NCI-H2081 (cell line): Measurements from ENCODE around the gene ADGRG7.

Experiments used
- DNase-seq, 2 experiments: peaks; one replicate each; lab custom pipeline; 2025; lab: John Stamatoyannopoulos, UW

The ADGRG7 gene

DNA sequence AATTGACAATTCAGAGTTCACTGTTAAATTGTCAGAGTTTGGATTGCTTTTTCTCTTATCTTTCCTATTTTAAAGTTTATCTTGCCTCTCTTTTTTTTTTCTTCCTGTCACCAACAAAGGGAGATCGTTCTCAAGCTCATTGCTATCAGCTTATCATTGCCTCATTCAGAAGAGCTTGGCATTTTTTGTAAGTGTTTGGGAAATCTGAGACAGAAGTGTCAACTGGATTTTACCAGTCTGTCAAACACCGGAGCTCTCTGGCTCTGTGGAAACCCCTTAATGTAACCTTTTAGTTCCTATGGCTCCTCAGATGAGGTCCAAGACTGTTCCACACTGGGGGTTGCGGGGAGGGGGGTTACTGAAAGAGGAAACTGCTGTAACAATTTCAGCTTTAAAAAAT lies 89.3 kb downstream of the ADGRG7 start:
- no peak for DNase-seq

DNA sequence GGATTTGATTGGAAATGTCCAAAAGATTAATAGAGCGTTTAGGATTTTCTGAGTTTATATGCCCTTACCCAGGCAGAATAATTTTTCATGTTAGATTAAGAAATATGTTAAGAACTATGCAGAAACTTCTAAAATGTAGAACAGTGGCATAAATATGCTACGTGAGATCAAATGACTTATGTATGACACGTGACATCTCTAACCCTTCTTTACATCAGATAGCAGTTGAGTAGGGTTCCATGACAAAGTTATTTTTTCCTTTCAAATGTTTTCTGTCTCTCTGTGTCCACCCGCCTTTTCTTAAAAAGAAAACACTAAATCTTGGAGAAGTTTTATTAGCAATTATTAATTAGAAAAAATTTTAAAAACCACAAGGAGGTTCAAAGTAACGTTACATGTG lies 91.3 kb downstream of the ADGRG7 start:
- DNase-seq = no peak

- DNase-seq = no peak
Measured at GRCh38 chr3:100702082-100702979, 92.9 kb downstream of the ADGRG7 start.

GRCh38 chr3:100702980-100703345 lies 93.6 kb downstream of the ADGRG7 start:
- no peak for DNase-seq

DNA sequence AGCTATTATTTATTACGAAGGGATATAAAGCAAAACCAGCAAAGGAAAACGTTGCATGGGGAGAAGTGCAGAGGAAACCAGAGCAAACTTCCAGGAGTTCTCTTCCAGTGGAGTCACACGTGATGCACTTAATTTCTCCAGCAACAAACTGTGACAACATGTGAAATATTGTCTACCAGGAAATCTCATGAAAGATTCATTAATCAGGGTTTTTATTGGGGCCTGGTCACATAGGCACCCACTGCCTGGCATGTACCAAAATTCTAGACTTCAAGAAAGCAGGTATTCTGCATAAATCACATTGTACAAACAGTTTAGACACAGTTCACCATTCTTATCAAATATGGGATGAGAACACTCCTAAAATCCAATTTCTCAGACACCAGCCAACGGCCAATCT lies 94.5 kb downstream of the ADGRG7 start:
- no peak for DNase-seq

GRCh38 chr3:100706365-100706764 lies 97.0 kb downstream of the ADGRG7 start:
- DNase-seq = no peak

DNA sequence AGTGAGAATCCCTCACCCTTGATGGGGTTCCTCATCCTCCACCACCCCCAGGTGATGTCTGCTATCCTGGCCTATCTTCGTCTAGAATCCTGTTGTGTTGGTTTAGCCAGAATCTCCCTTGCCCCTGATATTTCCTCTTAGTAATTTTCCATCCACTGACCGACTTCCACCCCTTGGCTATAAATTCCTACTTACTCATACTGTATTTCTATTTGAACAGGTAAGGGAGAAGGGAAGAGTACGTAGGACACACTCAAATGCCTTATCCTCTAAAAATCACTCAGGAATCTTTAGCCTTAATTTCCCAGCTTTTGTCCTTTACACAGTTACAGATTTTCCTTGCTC lies 99.2 kb downstream of the ADGRG7 start:
- no peak for DNase-seq

DNA sequence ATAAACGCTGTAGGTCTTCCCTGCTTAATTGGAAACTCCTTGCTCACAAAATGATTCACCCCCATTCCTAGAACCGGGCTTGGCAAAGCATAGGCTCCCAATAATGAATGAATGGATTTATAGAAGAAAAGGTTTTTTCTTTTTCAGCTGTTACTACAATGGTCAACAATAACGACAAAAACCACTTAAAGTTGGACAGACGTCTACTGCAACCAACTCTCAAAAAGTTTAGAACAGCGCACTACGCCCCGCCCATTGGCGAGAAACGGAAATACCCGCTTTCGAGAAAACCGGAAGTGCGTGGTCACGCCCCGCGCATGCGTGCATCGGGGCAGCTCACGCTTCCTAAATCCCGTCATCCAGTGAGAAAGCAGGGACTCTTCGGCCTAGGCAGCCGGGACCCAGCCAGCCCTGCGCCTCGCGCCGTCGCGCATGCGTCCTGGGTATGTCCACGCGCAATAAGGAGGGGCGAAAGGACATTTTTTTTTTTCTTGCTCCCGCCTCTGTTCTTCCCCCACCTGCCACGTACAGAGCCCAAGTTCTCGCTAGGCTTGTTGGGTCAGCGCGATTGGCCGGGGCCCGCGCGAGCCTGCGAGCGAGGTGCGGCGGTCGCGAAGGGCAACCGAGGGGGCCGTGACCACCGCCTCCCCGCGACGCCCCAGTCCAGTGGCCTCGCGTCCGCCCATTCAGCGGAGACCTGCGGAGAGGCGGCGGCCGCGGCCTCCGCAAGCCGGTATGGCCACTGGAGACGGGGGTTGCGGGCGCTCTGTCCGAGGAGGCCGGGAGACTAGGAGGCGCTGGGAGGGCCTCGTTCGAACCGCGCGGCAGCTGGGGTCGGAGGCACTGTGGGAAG lies 99.8 kb downstream of the ADGRG7 start, which contains the start of gene TFG:
TFG (plus strand) TSS at position 506 of the 853 bp plus-strand sequence. CDS start 4,192 bp downstream, outside the sequence.
- peak; percentile 98 to 99 for DNase-seq

- peak; percentile 30 to 48 for DNase-seq
Measured at GRCh38 chr3:100709842-100710260, 100.5 kb downstream of the ADGRG7 start.

DNA sequence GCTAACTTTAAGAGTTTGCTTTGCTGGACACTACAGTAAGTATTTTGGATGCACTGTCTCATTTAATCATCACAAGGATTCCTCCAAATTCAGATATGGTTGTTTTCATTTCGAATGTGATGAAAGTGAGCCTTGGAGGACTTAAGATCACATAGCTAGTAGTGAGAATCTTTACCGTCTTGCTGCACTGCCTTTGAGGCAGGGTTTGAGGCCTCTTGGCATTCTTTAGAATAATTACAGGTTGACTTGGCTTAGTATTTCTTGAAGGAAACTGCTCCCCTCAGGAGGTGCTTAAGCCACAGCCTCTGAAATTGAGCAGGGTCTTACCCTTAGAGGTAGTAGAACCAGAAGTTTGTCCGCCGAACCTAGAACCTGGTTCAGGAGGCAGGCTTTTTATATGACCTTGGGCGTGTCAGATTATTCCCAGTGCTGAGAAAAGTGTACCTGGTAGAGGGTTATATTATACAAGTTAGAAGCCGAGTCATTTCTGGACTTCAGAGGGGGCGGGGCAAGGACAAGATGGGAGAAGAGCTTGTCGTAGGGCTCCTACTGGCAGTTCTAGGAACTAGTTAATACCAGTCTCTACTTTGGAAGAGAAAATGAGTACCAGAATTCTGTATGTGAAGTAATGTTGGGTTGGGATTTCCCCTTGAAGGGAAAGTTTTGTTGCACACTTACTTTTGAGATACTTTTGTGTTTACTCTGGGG lies 101.0 kb downstream of the ADGRG7 start:
- DNase-seq = peak in 1 of 2 experiments; percentile 9

DNA sequence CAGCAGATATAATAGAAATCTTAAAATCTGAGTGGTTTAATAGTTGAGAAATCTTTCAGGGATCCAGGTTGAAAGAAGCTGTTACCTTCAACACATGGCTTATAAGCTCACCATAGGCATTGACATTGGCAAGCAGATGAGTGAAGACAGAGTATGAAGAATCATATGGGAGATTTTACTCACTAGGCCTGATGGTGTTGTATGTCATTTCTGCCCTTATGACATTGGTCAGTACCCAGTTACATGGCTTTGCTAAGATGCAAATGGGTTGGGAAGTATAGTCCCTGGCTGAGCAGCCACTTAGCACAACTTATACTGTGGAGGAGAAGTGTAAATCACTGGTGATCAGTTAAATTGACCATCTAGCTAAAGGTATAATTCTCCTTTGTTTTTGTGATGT lies 105.8 kb downstream of the ADGRG7 start:
- no peak for DNase-seq

GRCh38 chr3:100717063-100717462 lies 107.7 kb downstream of the ADGRG7 start:
- no peak for DNase-seq

DNA sequence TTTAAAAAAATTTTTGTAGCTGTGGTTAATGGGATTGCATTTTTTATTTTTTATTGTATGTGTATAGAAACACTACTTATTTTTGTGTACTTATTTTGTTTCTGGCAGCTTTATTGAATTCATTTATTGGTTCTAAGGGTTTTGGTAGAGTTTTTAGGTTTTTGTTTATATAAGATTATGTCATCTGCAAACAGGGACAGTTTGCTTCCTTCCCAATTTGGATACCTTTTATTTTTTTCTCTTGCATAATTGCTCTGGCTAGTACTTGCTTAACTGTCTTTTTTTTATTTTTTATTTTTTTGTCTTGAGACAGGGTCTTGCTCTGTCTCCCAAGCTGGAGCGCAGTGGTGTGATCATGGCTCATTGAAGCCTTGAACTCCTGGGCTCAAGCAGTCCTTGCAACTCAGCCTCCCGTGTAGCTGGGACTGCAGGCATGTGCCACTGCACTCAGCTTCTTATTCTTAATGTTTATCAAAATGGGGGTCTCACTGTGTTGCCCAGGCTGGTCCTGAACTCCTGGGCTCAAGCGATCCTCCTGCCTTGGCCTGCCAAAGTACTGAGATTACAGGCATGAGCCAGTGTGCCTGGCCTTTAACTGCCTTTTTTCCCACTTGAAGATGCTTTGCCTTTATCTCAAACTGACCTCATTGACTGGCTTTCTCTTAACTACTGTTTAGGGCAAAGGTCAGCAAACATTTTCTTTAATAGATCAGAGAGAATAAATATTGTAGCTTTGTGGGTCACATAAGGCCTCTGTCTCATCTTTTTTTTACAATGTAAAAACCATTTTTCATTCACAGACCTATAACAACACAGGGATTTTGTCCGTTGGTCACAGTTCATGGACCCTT lies 108.5 kb downstream of the ADGRG7 start:
- no peak for DNase-seq

- no peak for DNase-seq
Measured at GRCh38 chr3:100719136-100719535, 109.7 kb downstream of the ADGRG7 start.

DNA sequence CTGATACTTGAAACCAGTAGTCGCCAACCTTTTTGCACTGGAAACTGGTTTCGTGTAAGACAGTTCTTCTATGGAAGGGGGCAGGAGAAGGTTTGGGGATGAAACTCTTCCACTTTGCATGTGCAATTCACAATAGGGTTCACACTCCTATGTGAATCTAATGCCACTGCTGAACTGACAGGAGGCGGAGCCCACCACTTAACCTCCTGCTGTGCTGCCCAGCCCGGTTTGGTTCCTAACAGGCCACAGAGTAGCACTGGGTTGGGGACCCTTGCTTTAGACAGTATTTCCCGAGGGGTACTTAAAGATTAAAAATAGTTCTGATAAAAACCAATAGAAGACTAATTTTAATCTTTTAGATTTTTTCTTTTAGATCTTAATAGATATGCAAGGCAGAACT lies 111.0 kb downstream of the ADGRG7 start:
- no peak for DNase-seq

DNA sequence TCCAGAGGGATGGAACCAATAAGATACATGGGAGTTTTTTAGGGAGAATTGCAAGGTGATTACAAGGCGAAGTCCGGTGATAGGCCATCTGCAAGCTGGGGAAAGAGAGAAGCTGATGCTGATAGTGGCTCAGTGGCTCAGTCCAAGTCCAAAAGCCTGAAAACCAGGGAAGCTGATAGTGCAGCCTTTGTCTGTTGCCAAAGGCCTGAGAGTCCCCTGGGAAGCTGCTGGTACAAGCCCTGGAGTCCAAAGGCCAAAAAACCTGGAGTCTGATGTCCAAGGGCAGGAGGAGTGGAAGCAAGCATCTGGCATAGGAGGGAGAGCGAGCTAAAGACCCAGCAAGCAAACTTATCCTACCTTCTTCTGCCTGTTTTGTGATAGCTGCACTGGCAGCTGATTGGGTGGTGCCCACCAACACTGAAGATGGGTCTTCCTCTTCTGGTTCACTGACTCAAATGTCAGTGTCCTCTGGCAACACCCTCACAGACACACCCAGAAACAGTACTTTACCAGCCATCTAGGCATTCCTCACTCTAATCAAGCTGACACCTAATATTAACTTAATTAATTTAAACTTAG lies 116.6 kb downstream of the ADGRG7 start:
- DNase-seq = no peak

DNA sequence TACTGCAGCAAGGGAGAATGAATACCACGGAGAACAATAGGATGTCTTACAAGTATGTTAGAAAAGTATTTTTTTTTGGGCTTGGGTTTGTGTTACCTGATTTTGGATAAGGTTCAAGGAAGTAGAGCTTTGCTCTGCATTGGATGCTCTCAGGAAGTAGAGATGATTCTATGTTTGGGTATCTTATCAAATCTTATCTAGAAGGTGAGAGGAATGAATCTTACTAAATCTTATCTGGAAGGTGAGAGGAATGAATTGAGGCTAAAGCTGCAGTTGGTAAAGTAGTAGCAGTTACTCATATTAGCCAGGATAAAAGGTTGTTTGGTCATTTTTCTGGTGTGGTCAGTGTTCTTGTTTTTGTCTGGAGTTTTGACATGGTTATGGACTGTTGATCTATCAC lies 117.3 kb downstream of the ADGRG7 start:
- no peak for DNase-seq

DNA sequence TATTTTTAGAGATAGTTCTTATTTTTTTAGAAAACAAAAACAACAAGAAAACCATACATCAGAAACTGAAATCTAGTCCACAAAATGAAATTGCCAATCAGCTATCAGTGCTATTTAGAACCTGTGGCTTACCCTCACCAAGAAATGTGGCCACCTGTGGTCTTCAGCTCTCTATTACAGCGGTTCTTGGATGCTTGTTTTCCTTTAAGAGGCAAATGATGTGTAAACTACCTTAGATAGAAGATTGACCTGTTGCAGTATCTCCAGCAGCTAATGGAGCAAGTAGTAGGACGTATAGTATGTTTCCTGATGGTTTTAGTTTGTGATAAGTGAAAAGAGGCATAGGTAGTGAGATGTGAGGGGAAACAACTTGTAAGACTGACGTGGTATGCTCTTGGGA lies 121.1 kb downstream of the ADGRG7 start:
- DNase-seq = no peak

DNA sequence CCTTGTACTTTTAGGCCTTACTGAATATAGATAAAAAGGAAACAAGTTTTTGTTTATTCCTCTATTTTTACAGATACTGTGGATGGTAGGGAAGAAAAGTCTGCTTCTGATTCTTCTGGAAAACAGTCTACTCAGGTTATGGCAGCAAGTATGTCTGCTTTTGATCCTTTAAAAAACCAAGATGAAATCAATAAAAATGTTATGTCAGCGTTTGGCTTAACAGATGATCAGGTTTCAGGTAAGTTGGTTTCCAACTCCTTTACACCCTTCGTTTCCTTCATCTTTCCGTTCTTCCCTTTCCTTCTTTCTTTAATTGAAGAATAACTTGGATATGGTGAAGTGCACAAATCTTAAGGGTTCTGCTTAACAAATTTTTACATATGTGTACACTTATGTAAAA lies 123.0 kb downstream of the ADGRG7 start:
- DNase-seq = no peak

DNA sequence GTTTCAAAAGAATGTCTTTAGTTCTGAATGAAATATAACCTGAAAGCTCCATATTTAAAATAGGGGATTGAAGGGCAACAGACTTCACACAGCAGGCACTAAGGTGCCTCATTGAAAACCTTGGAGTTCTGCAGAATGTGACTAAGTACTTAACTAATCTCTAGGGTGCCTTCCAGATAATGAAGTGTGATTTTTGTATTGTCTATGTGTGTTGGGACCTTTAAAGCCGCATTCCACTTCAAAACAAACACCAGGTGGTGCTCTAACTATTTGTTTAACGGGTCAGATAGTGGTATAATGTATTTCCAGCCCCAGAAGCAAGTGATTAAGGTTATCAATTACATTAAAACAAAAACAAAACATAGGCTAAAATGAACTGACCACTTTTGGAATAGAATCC lies 127.9 kb downstream of the ADGRG7 start:
- peak; percentile 2 to 33 for DNase-seq

DNA sequence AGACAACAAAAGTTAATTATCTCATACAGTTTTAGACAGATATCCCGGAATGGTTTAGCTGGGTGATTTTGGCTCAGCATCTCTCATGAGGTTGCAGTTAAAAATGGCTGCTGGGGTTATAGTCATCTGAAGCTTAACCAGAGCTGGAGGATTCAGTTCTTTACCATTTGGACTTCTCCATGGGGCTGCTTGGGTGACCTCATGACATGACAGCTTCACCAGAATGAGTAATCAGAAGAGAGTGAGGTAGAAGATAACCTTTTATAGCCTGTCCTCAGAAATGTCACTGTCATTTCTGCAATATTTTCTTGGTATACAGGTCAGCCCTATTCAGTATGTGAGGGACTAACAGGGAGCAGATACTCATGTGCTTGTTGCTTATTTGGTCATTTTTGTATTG lies 130.8 kb downstream of the ADGRG7 start:
- DNase-seq = no peak
